Muscle of leg (tissue), 11 donors: ENCODE results near the gene ARMC2. TPM values are rescaled to one million over a fixed set of nuclear protein-coding genes. Genes with fewer than 3 reads are reported as not detected.

Experiments used
- DNase-seq: peaks from one replicate; pipeline ENCODE4 v3.0.0; 2013
- H3K27ac ChIP-seq: one replicate; pipeline ENCODE4 v1.5.1; 2013; ENCODE audit warnings: mild to moderate bottlenecking, low read length, control low read depth
- H3K27me3 ChIP-seq: one replicate; pipeline ENCODE4 v1.6.1; 2013; ENCODE audit warnings: low read length; ENCODE audit not compliant: control insufficient read depth, insufficient read depth
- H3K36me3 ChIP-seq: one replicate; pipeline ENCODE4 v1.6.1; 2013; ENCODE audit warnings: low read length; ENCODE audit not compliant: control insufficient read depth, insufficient read depth
- H3K4me1 ChIP-seq: one replicate; pipeline ENCODE4 v1.6.1; 2013; ENCODE audit warnings: low read length; ENCODE audit not compliant: control insufficient read depth, insufficient read depth
- H3K4me3 ChIP-seq: one replicate; pipeline ENCODE4 v1.5.1; 2013; ENCODE audit warnings: low read length, control low read depth
- H3K9me3 ChIP-seq: replicated peaks from 2 replicates; pipeline ENCODE4 v1.6.1; 2013; ENCODE audit warnings: low read depth, low read length; ENCODE audit not compliant: control insufficient read depth
- WGBS: methylation state at CpG from one replicate; pipeline ENCODE4 v1.1.5; 2013; ENCODE audit warnings: missing lambda C conversion rate; ENCODE audit not compliant: insufficient coverage; 5-methylcytosine and 5-hydroxymethylcytosine counted together
- polyA plus RNA-seq, 8 donors: library from polyadenylated mRNA; unstranded; fragments of 120-200 nt; gene quantifications; one replicate each; pipeline versions ENCODE4 v1.2.1 to v1.2.3, GENCODE V29; 2013; ENCODE audit warnings: inconsistent platforms in 1 of 8, low replicate concordance in 1 of 8; ENCODE audit not compliant: insufficient read length in 8 of 8, insufficient read depth in 1 of 8
- total RNA-seq: library from RNA; stranded (reverse); fragments of 120-200 nt; gene quantifications from one replicate; pipeline ENCODE4 v1.2.4, GENCODE V29; 2013

ARMC2 gene
- total and polyA plus RNA-seq, 9 donors = 3.6 to 8.9 (median 5.8) TPM

- Histone ChIP-seq H3K27me3 (no peaks in the 10 kb centered on the region), H3K27ac (no peak overlapping the region), H3K9me3 (no peaks in the 10 kb centered on the region), H3K4me3 (no peak overlapping the region), H3K36me3 (peaks cover 19% of the 10 kb centered on the region), H3K4me1 (no peaks in the 10 kb centered on the region)
- no peak for DNase-seq
- 75% methylated on average over 1 of the region's 3 CpGs for WGBS
Observed at GRCh38 chr6:108998485-108998884, 150.3 kb downstream of the ARMC2 start.

GRCh38 chr6:108999428-108999827, 151.2 kb downstream of the ARMC2 start:
- H3K9me3 ChIP-seq = no peaks in the 10 kb centered on the region
- no peak overlapping the region for H3K27ac ChIP-seq
- no peaks in the 10 kb centered on the region for H3K4me1 ChIP-seq
- DNase-seq = no peak
- no CpG with 5 or more reads among the region's 5 CpGs for WGBS
- H3K27me3 ChIP-seq = no peaks in the 10 kb centered on the region
- H3K4me3 ChIP-seq = no peak overlapping the region
- H3K36me3 ChIP-seq = peaks cover 16% of the 10 kb centered on the region

GRCh38 chr6:109000289-109000688, 152.1 kb downstream of the ARMC2 start:
- H3K36me3 ChIP-seq = peaks cover 14% of the 10 kb centered on the region
- no peak overlapping the region for H3K27ac ChIP-seq
- no CpG with 5 or more reads among the region's 2 CpGs for WGBS
- H3K4me3 ChIP-seq = no peak overlapping the region
- DNase-seq = no peak
- no peaks in the 10 kb centered on the region for H3K4me1 ChIP-seq
- H3K27me3 ChIP-seq = no peaks in the 10 kb centered on the region
- no peaks in the 10 kb centered on the region for H3K9me3 ChIP-seq

- Histone ChIP-seq H3K27ac (peak overlapping the region; percentile 29), H3K27me3 (no peaks in the 10 kb centered on the region), H3K36me3 (peaks cover 12% of the 10 kb centered on the region), H3K4me3 (no peak overlapping the region), H3K4me1 (no peaks in the 10 kb centered on the region), H3K9me3 (no peaks in the 10 kb centered on the region)
- WGBS = no CpG with 5 or more reads among the region's 7 CpGs
- DNase-seq = peak; percentile 45
Observed at GRCh38 chr6:109001291-109001894, 153.2 kb downstream of the ARMC2 start.

- H3K4me3 ChIP-seq = no peak overlapping the region
- H3K27me3 ChIP-seq = no peaks in the 10 kb centered on the region
- peak; percentile 72 for DNase-seq
- no peaks in the 10 kb centered on the region for H3K9me3 ChIP-seq
- H3K27ac ChIP-seq = peak overlapping the region; percentile 29
- no peaks in the 10 kb centered on the region for H3K4me1 ChIP-seq
- H3K36me3 ChIP-seq = peaks cover 12% of the 10 kb centered on the region
- WGBS = no CpG with 5 or more reads among the region's 3 CpGs
Observed at GRCh38 chr6:109002051-109002697, 154.0 kb downstream of the ARMC2 start.

- DNase-seq = no peak
- H3K36me3 ChIP-seq = peaks cover 12% of the 10 kb centered on the region
- no peaks in the 10 kb centered on the region for H3K4me1 ChIP-seq
- no peaks in the 10 kb centered on the region for H3K9me3 ChIP-seq
- H3K4me3 ChIP-seq = no peak overlapping the region
- no peak overlapping the region for H3K27ac ChIP-seq
- H3K27me3 ChIP-seq = no peaks in the 10 kb centered on the region
Observed at GRCh38 chr6:109002882-109003281, 154.7 kb downstream of the ARMC2 start.

- H3K27ac ChIP-seq = no peak overlapping the region
- H3K9me3 ChIP-seq = no peaks in the 10 kb centered on the region
- no peaks in the 10 kb centered on the region for H3K27me3 ChIP-seq
- WGBS = no CpG with 5 or more reads among the region's 1 CpG
- no peak for DNase-seq
- no peaks in the 10 kb centered on the region for H3K36me3 ChIP-seq
- no peaks in the 10 kb centered on the region for H3K4me1 ChIP-seq
- no peak overlapping the region for H3K4me3 ChIP-seq
Observed at GRCh38 chr6:109006818-109007217, 158.6 kb downstream of the ARMC2 start.

GRCh38 chr6:109007521-109007920, 159.3 kb downstream of the ARMC2 start:
- Histone ChIP-seq H3K9me3 (no peaks in the 10 kb centered on the region), H3K27me3 (no peaks in the 10 kb centered on the region), H3K27ac (no peak overlapping the region), H3K36me3 (no peaks in the 10 kb centered on the region), H3K4me1 (no peaks in the 10 kb centered on the region), H3K4me3 (no peak overlapping the region)
- no peak for DNase-seq
- WGBS = no CpG with 5 or more reads among the region's 3 CpGs

GRCh38 chr6:109008054-109008453, 159.8 kb downstream of the ARMC2 start:
- Histone ChIP-seq H3K4me1 (no peaks in the 10 kb centered on the region), H3K36me3 (no peaks in the 10 kb centered on the region), H3K27me3 (no peaks in the 10 kb centered on the region), H3K27ac (no peak overlapping the region), H3K9me3 (no peaks in the 10 kb centered on the region), H3K4me3 (peak overlapping the region; percentile 78)
- no CpG with 5 or more reads among the region's 4 CpGs for WGBS
- no peak for DNase-seq

- whole genome bisulfite sequencing = 2% methylated on average over 18 of the region's 24 CpGs
- no peaks in the 10 kb centered on the region for H3K4me1 ChIP-seq
Observed at GRCh38 chr6:109008537-109009235, 160.5 kb downstream of the ARMC2 start.

More at GRCh38 chr6:109008537-109009235, 160.5 kb downstream of the ARMC2 start:
- Histone ChIP-seq H3K36me3 (no peaks in the 10 kb centered on the region), H3K4me3 (peak overlapping the region; percentile 78), H3K9me3 (no peaks in the 10 kb centered on the region), H3K27me3 (no peaks in the 10 kb centered on the region), H3K27ac (peak overlapping the region; percentile 85)
- DNase-seq = peak; percentile 64
